Suppressor macrophage treated with lipopolysaccharide for 1 hour (primary cell): ENCODE measurements around the gene PRF1.
"Not testable (repeated sequence)": the region's sequence is repeated elsewhere in the genome, so short reads cannot be mapped to it uniquely, and the experiment has no call there.

Source experiments
- DNase-seq, 3 donors: peaks; one replicate each; pipeline ENCODE4 v3.0.0-alpha.2; 2020 to 2022

PRF1 gene

GRCh38 chr10:70592746-70593512, 9.6 kb downstream of the PRF1 start:
- peak in 2 of 3 donors; percentile 33 to 36 for DNase-seq

GRCh38 chr10:70592186-70592735, 10.3 kb downstream of the PRF1 start:
- no peak for DNase-seq

GRCh38 chr10:70590655-70591416, 11.7 kb downstream of the PRF1 start:
- no peak for DNase-seq

- peak; percentile 48 to 64 (median 50) for DNase-seq
These were observed 12.5 kb downstream of the PRF1 start for GRCh38 chr10:70589762-70590654.

GRCh38 chr10:70588859-70589570, 13.5 kb downstream of the PRF1 start:
- no peak for DNase-seq

- DNase-seq, result peak; percentile 80 to 84 (median 83)
These were observed 14.3 kb downstream of the PRF1 start for GRCh38 chr10:70588255-70588654.

GRCh38 chr10:70587045-70587658, 15.4 kb downstream of the PRF1 start:
- DNase-seq, result no peak

GRCh38 chr10:70586348-70586930, 16.1 kb downstream of the PRF1 start:
- DNase-seq, result no peak

GRCh38 chr10:70585578-70586169, 16.9 kb downstream of the PRF1 start:
- no peak for DNase-seq

- DNase-seq, result peak; percentile 22 to 49 (median 37)
These were observed 17.5 kb downstream of the PRF1 start for GRCh38 chr10:70584909-70585544.

GRCh38 chr10:70584366-70584765, 18.2 kb downstream of the PRF1 start:
- DNase-seq, result no peak

GRCh38 chr10:70583669-70584037, 18.9 kb downstream of the PRF1 start:
- DNase-seq, result no peak

- no peak for DNase-seq
These were observed 19.5 kb downstream of the PRF1 start for GRCh38 chr10:70582793-70583668.

- DNase-seq, result not testable (repeated sequence)
These were observed 21.4 kb downstream of the PRF1 start for GRCh38 chr10:70581176-70581575.

GRCh38 chr10:70579234-70580002, 23.1 kb downstream of the PRF1 start:
- peak in 1 of 3 donors; percentile 34 for DNase-seq

GRCh38 chr10:70578371-70578947, 24.1 kb downstream of the PRF1 start:
- peak; percentile 65 to 79 (median 70) for DNase-seq

- peak; percentile 57 to 84 (median 77) for DNase-seq
These were observed 25.6 kb downstream of the PRF1 start for GRCh38 chr10:70576803-70577517.
